HG03095 (cell line): ENCODE data around the gene CDCP1.
"Not testable (repeated sequence)": the region's sequence is repeated elsewhere in the genome, so short reads cannot be mapped to it uniquely, and the experiment has no call there.

ENCODE experiments used
- ATAC-seq: cut with Tn5 transposase; IDR thresholded peaks from one replicate; pipeline ENCODE4 v1.9.1; 2021; ENCODE audit warnings: moderate library complexity; ENCODE audit not compliant: unreplicated experiment

Gene CDCP1

DNA sequence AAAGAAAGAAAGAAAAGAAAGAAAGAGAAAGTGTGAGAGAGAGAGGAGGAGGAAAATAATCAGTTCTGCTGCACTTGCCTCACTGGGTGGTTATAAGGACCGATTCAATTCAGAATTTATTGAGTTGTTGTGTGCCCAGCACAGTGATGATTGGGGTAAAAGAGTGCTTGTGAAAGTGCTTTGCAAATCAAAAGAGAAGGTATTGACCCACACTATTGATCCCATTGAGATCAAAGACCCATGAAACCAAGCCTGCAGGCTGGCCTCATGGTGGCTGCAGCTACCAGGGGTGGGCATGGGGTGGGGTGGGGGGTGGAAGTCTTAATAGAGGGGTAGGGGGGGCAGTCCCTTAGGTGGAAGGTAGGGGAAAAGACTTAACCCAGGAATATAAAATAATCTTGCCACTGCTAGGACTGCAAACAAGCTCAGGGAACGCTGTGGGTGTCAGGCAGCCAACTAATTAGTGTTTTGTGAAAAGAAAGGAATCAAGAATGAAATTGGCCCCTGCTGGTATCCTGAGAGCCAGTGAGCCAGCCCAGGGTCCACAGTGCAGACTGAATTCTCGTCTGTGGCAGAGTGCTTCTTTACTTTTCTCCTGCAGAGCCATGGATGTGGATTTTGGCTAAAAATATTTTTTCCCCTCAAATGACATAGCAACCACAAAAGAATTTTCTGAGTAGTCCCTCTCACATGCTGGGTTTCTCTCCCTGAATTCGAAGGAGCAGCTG is 85.8 kb downstream of the CDCP1 start:
- no peak for ATAC-seq

DNA sequence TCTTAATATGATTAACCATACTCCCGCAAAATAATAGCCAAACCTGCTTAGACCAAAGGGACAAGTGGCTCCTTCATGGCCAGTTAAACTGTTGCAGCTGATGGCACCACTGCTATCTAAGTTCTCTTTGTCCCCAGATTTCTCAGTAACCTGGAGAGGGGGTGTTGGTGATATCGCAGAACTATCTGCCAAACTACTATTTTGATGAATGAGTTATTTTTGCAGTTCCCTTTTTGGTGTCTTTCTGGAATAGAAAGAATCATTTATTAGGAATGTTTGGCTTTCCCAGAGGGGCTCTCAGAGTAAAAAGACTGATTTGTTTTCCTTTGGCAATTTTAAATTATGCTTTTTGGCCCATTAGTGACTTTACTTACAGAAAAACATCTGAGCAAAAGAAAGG is 87.0 kb downstream of the CDCP1 start:
- ATAC-seq = no peak

DNA sequence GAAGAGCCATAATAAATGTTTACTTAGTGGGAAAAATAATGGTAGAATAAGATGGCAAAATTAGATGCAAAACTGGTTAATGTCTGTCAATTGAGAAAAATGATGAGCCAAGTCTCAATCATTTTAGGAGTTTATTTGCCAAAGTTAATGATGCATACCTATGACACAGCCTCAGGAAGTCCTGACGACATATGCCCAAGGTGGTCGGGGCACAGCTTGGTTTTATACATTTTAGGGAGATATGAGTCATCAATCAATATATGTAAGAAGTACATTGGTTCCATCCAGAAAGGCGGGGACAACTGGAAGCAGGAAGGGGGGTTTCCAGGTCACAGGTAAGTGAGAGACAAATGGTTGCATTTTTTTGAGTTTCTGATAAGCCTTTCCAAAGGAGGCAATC is 88.6 kb downstream of the CDCP1 start:
- ATAC-seq = no peak

DNA sequence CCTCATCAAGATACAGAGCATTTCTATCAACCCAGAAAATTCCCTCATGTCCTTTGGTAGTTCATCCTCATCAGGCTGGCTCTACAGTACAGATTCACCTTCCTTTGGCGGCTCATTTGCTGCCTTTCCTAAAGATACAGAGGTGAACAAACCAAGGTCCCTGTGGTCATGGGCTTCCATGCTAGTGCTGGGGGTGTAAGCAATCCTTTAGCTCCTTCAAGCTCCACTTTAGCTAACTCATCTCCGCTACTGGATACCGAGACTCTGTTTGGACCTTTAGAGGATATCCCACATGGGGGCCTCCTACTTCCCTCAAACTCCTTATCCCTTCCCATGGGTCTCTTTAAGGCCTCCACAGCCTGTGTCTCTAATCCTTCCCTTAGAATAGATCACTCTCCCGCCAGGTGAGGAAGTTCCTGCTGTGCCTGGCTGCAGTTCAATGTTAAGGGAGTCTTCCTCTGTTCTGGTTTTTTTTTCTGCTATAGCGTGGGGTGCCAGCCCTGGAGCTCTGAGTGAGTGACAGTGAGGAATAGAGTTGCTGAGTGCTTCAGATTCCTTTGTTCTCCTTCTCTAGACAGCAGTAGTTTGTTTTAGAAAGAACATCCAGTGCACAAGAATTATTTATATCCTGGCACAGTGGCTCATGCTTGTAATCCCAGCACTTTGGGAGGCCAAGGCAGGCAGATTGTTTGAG is 89.4 kb downstream of the CDCP1 start:
- no peak for ATAC-seq

DNA sequence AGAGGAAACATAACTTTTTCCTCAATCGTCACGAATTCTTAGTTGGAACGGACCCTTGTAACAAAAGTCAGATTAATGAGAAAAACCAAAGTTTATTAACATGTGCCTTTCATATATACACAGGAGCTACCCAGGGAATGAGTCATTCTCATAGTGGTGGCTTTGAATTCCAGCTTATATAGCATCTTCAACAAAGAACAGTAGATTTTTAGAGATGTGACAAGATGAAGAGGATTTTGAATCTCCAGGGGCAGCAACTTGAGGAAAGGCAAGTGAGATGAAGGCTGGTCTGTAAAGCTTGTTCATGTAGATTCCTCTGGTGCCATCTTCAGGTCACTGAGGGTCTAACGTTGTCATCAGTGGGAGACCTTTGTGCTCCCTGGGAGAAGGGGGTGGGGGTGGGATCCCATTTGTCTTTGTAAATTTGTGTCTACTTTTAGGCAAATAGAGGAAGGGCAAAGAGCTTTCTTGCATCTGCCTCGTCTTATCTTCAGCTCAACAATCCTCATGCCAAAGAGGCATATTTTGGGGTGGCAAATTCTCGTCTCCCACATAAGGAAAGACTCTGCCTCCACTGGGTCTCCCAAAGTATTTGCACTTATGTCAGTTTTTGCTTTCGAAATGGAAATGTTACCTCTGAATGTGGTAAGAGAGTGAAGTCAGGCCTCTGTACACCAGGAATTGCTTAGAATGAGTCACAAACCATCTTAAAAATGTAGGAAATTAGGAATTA is 90.6 kb downstream of the CDCP1 start:
- ATAC-seq = no peak

DNA sequence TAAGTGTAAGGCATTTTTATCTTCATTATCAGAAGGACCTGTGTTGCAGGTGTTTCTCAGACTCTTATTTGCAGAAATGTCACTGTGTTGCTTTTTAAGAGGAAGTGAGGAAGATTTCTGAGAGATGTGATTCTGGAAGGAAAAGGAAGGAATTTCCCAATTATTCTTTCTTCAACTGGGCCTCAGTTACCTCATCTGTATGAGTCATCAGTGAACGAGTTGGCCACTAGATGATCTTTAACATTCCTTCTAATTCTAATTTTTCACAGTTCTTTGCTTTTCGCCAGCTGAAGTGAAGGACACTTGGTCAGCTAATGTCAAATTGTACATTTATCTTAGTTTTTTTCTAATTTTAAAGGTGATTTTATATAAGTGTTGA is 91.2 kb downstream of the CDCP1 start:
- ATAC-seq = no peak

DNA sequence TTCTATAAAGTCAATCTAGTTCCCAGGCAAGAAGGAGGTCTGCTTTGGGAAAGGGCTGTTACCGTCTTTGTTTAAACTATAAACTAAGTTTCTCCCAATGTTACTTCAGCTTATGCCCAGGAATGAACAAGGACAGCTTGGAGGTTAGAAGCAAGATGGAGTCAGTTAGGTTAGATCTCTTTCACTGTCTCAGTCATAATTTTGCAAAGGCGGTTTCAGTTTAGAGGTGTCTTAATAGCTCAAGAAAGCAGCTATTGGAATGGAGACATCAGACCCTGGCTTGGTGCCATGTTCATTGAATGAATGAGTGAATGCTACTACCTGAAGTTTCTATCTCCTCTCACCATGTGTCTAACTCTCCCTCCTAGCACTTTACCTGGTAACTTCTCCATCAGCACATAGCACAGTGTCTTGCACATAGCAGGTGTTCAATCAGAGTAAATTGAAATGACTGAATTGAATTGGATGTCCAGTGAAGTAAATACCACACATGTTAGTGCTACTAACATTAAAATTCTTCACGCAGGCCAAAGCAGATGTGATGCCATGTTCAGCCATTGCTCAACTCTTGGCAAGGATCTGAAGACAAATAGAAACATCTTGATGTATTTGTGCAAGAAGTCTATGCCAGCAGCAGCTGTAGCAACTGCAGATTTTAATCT is 91.9 kb downstream of the CDCP1 start:
- no peak for ATAC-seq

DNA sequence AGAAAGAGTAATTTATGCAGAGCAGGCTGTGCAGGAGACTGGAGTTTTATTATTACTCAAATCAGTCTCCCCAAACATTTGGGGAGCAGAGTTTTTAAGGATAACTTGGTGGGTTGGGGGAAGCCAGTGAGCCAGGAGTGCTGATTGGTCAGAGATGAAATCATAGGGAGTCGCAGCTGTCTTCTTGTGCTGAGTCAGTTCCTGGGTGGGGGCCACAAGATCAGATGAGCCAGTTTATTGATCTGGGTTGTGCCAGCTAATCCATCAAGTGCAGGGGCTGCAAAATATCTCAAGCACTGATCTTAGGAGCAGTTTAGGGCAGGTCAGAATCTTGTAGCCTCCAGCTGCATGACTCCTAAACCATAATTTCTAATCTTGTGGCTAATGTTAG is 92.4 kb downstream of the CDCP1 start:
- not testable (repeated sequence) for ATAC-seq

DNA sequence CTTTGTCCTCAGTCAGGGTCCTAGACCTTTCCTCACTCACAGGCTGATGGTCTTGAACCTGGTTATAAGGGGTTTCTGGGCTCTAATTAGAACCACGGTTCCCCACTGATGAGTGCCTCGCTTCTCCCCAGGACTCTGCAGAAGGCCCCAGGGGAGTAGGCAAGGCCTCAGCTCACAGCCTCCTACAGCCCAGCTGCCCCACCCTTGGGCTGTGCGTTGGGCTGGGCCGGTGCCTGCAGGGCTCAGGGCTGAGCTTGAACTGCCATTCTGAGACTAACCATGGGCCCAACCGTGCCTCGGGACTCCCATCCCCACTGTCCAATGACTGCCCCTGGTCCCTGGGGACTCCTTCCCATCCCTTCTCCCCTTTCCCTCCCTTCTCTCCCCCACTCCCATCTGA is 94.5 kb downstream of the CDCP1 start:
- no peak for ATAC-seq

DNA sequence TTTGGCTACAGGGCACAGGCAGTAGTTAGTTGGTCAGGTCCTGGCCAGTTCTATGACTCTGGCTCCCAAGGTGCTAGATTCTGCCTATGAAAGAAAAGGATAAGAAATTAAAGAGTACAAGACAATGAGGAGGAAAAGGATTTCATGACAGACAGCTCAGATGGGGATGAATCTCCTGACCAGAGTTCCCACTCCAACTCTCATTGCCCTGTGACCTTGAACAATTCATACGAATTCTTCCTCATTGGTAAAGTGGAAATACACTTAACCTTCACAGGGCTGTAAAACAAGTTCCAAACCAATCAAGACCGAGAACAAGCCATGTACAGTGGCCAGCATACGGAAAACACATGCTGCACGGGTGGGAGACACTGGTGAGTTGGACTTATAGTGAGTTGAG is 96.4 kb downstream of the CDCP1 start:
- ATAC-seq = no peak

DNA sequence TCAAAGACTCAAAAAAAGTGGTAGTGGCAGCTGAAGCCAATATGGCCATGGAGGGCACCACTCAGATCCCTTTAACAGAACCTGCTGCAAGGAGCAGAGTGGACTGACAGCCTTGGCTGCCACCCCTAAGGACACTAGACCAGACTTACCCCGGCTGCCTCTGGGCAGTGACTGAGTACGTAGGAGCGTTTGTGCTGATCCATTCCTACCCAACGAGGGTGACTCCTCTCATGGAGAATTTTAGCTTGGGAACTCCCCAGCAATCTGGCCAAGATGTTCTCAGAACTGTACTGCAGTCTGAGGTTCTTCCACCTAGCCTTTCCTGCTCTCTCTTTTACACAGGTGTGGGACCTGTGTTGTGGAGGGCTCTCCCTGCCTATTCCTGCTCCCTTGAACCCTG is 97.9 kb downstream of the CDCP1 start:
- no peak for ATAC-seq

DNA sequence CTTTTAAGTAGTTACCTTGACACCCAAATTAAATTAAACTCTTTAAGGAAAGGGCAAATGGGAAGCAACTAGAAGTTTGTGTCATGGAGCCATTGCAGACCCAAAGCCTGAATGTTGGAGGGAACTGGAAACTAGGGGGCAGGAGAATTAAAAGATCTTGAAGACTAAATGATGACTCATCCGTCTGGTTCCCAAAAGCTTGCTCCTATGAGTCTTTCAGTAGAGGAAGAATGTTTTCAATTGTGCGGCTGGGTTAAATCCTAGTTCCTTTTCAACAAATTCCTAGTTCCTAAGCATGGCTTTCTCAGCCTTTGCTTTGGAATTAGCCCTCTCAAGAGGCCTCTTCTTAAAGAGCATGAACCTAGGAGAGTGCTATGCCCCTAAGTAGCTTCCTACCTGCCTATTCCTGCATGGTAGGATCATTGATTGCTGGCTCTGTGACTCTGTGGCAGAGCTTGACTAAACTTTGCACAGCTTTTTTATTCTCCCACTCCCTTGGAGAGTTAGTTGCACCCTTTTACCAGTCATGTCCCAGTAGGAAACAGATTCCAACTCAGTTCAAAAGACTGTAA is 102.4 kb downstream of the CDCP1 start:
- ATAC-seq = no peak

DNA sequence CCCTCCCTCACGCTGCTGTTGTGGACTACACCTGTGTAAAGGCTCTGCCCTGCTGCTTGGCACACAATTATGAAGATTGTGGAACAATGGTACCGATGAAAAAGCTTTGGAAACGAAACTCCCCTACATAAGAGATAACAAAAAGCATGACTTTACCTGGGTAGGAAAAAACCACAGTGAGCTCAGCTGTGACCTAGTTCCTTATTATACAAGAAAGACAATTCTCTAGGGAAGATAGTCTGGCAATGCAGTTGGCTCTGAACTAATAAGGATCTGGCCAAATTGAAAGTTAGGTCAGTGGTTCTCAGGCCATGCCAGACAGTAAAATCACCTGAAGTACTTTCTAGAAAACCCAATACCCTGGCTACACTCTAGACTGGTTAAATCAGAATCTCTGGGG is 104.0 kb downstream of the CDCP1 start:
- no peak for ATAC-seq

DNA sequence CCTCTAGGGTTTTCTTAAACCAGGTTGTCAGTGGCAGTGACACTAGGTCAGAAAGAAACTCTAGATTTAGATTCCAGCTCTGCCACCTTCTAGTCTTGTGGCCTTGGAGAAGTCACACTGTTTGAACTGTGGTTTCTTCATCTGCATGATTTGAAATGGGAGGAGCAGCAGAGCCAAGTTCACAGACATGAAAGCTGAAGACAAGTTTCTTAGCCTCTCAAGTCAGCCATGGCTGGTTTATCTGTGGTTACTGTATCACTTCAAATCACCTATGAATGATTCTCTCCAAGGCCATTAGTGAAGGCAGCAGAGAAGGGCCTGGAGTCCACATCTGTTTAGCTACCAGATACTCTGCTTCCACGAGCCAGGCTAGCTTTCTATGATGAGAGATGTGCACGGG is 104.5 kb downstream of the CDCP1 start:
- no peak for ATAC-seq

DNA sequence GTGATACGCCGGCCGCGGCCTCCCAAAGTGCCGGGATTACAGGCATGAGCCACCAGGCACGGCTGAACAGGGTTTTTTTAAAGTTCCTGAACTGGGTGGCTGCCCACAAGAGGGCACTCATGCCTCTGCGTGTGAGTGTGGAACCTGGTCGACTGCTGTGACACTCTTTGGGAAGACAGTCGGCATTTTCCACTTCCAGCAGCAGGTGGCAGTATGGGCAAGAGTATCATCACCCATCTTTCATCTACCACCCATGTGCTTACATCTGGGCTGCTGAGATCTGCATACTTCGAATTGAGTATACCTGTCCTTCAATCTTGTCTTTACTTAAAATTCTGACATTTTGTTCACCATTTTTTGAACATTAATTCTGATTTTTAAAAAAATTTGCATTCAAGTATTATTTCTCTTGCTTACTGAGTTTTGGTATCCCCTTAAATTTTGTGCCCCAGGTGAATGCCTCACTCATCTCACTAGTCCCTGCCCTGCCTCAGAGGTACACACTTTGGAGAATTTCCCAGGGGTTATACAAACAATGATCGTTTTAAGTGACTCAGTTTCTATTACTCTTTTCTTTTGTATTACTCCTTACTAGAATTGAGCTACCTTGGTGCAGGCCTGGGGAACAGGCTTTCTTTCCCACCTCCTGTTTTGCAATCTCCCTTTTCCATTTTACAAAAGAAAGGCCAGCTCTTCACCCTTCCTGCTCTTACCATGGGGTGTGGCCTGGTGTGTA is 108.3 kb downstream of the CDCP1 start:
- ATAC-seq = peak; percentile 64

DNA sequence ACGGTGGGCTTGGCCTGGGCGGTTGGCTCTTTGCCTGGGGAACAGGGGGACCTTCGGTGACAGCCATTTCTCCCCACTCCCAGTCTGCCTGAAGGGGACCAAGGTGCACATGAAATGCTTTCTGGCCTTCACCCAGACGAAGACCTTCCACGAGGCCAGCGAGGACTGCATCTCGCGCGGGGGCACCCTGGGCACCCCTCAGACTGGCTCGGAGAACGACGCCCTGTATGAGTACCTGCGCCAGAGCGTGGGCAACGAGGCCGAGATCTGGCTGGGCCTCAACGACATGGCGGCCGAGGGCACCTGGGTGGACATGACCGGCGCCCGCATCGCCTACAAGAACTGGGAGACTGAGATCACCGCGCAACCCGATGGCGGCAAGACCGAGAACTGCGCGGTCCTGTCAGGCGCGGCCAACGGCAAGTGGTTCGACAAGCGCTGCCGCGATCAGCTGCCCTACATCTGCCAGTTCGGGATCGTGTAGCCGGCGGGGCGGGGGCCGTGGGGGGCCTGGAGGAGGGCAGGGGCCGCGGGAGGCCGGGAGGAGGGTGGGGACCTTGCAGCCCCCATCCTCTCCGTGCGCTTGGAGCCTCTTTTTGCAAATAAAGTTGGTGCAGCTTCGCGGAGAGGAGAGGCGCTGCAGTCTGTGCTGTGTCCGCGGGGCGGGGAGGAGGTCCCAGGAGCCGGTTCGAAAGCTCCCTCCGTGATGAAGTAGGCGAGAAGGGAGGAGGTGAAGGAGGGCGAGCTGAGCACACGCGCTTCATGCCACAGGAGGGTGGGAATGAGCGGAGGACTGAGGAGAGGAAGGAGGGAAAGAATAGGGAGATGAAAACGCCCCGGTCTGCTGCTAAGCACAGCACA is 110.5 kb downstream of the CDCP1 start:
- ATAC-seq = no peak

DNA sequence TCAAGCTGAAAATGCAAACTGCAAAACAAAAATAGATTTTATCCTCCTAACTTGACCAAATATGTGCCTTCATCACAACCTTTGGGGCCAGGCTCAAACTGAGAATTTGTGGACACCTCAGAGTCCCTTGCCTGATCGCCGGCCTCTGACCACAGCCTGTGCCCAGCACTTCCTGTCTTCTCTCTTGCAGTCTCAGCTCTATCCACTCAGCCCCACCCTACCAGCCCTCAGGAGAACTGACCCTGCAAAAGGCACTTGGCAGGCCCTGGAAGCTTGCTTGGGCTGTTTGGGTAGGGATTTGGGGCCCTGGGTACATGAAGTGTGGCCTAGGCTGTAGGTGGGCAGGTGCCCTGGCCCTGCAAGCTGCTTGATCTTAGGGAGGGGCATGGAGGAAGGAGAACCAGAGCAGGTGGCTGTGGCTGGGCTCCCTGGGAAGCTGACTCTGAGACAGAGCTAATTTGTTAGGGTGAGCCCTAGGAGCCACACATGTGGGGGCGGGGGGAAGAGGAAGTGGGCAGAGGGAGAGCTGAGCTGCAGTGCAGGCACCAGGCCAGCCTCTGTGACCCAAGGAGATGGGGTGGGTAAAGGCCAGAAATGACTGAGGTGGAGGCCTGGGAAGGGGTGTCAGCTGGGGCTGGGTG is 111.4 kb downstream of the CDCP1 start:
- no peak for ATAC-seq

DNA sequence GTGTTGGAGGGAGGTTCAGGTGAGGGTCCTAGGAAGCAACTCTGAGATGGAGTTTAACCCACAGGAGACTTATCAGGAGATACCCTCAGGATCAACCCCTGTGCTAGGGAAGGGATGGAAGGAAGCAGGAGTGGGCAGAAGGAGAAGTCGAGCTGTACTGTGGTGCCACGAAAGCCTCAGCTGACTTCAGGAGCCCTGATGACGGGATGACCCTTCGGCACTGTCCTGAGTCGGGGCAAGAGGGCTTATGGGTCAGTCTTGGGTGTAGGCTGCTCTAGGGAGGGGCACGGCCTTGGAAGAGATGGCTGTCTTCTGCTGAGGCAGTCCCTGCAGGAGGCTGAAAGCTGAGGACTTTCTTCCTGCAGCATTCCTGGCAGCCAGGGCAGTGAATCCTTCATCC is 112.4 kb downstream of the CDCP1 start:
- ATAC-seq = no peak
